BE2C (cell line): Measurements from ENCODE around the gene PARS2.

Experiments used
- DNase-seq: peaks from one replicate; pipeline ENCODE4 v3.0.0-alpha.2; 2020
- H3K27me3 ChIP-seq: fragments of 250-450 bp; sonication (Bioruptor Pico); 2 replicates; pipeline ENCODE4 v1.5.1; 2020; ENCODE audit warnings: mild to moderate bottlenecking
- H3K36me3 ChIP-seq: fragments of 250-450 bp; sonication (Bioruptor Pico); 2 replicates; pipeline ENCODE4 v1.5.1; 2020; ENCODE audit warnings: mild to moderate bottlenecking
- H3K4me1 ChIP-seq: fragments of 250-450 bp; sonication (Bioruptor Pico); 2 replicates; pipeline ENCODE4 v1.5.1; 2020
- H3K4me3 ChIP-seq: 2 replicates; pipeline ENCODE4 v1.5.1; 2011; ENCODE audit warnings: low read depth, low read length
- H3K9me3 ChIP-seq: fragments of 250-450 bp; sonication (Bioruptor Pico); 2 replicates; pipeline ENCODE4 v1.5.1; 2020
- TF ChIP-seq, protein P1 (sequence below): IDR thresholded peaks from 2 replicates; pipeline ENCODE4 v1.5.1; 2012; ENCODE audit warnings: mild to moderate bottlenecking, low read depth, low read length

The PARS2 gene

GRCh38 chr1:54800899-54801759, 36.8 kb upstream of the PARS2 start, which contains the start of gene TTC22:
TSS of gene TTC22 (minus strand) at chr1:54801323. CDS start at chr1:54801163, 160 bp downstream.
- DNase-seq = no peak
- Histone ChIP-seq H3K4me3 (no peak within 1 kb of the TSS), H3K27me3 (no peaks in the 10 kb centered on the region), H3K36me3 (no peaks in the 10 kb centered on the region), H3K4me1 (no peaks in the 10 kb centered on the region), H3K9me3 (no peaks in the 10 kb centered on the region)
- TF ChIP-seq, protein P1, sequence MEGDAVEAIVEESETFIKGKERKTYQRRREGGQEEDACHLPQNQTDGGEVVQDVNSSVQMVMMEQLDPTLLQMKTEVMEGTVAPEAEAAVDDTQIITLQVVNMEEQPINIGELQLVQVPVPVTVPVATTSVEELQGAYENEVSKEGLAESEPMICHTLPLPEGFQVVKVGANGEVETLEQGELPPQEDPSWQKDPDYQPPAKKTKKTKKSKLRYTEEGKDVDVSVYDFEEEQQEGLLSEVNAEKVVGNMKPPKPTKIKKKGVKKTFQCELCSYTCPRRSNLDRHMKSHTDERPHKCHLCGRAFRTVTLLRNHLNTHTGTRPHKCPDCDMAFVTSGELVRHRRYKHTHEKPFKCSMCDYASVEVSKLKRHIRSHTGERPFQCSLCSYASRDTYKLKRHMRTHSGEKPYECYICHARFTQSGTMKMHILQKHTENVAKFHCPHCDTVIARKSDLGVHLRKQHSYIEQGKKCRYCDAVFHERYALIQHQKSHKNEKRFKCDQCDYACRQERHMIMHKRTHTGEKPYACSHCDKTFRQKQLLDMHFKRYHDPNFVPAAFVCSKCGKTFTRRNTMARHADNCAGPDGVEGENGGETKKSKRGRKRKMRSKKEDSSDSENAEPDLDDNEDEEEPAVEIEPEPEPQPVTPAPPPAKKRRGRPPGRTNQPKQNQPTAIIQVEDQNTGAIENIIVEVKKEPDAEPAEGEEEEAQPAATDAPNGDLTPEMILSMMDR = no peak

GRCh38 chr1:54800041-54800898, 35.9 kb upstream of the PARS2 start:
- TF ChIP-seq, protein P1 = no peak
- DNase-seq = no peak
- Histone ChIP-seq H3K9me3 (no peaks in the 10 kb centered on the region), H3K27me3 (no peaks in the 10 kb centered on the region), H3K4me3 (no peak overlapping the region), H3K36me3 (no peaks in the 10 kb centered on the region), H3K4me1 (no peaks in the 10 kb centered on the region)

GRCh38 chr1:54798769-54799641, 34.7 kb upstream of the PARS2 start:
- H3K4me1 ChIP-seq = no peaks in the 10 kb centered on the region
- H3K36me3 ChIP-seq = no peaks in the 10 kb centered on the region
- TF ChIP-seq, protein P1 = no peak
- H3K9me3 ChIP-seq = no peaks in the 10 kb centered on the region
- no peak overlapping the region for H3K4me3 ChIP-seq
- DNase-seq = no peak
- H3K27me3 ChIP-seq = no peaks in the 10 kb centered on the region

DNA sequence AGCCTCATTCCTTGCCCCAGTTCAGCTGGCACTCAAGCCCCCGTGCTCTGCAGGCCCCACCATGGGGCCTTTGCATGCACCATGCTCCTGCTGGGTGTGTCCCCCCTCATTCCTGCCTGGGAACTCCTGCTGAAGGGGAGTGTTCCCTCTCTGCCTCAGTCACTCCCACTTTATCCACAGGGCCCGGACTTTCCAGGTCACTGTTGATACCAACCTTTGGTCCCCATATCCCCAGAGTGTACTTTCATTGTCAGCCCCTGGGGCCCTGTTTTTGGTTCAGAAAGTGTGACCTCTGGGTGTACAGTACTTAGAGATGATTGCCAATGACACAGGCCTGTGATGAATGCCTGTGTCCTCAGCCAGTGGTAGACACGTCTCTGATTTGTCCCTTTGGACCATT, 33.9 kb upstream of the PARS2 start:
- Histone ChIP-seq H3K4me3 (no peak overlapping the region), H3K4me1 (no peaks in the 10 kb centered on the region), H3K27me3 (no peaks in the 10 kb centered on the region), H3K36me3 (no peaks in the 10 kb centered on the region), H3K9me3 (no peaks in the 10 kb centered on the region)
- no peak for DNase-seq
- TF ChIP-seq, protein P1 = no peak

DNA sequence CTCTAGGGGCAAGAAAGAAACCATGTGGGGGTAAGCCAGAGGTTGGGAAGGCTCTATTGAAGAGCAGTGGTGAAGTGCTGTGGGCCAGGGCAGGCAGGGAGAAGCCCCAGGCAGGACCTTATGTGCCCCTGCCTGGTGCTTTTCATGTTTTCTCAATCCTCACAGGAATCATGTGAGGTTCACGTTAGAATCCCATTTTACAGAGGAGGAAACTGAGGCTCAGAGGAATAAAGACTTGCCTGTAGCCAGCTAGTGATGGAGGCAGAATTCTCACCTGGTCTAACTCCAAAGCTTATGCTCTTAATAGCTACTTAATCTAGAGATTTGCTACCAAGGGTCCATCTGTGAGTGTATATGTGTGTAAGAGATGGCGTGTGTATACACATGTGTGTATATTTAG, 32.6 kb upstream of the PARS2 start:
- H3K9me3 ChIP-seq = no peaks in the 10 kb centered on the region
- H3K27me3 ChIP-seq = no peaks in the 10 kb centered on the region
- TF ChIP-seq, protein P1 = no peak
- no peaks in the 10 kb centered on the region for H3K36me3 ChIP-seq
- H3K4me3 ChIP-seq = no peak overlapping the region
- H3K4me1 ChIP-seq = no peaks in the 10 kb centered on the region
- no peak for DNase-seq
